GM12873 (cell line): ENCODE measurements around the gene LHX4.

Experiments used
- TF ChIP-seq, protein P1 (sequence below): IDR thresholded peaks from 2 replicates; pipeline ENCODE4 v1.5.1; 2012; ENCODE audit warnings: low read depth, mild to moderate bottlenecking, moderate library complexity, low read length, control low read depth; ENCODE audit not compliant: insufficient read depth; ENCODE audit errors: missing control alignments

Gene LHX4

GRCh38 chr1:180234369-180235076 lies 4.5 kb downstream of the LHX4 start:
- TF ChIP-seq, protein P1, sequence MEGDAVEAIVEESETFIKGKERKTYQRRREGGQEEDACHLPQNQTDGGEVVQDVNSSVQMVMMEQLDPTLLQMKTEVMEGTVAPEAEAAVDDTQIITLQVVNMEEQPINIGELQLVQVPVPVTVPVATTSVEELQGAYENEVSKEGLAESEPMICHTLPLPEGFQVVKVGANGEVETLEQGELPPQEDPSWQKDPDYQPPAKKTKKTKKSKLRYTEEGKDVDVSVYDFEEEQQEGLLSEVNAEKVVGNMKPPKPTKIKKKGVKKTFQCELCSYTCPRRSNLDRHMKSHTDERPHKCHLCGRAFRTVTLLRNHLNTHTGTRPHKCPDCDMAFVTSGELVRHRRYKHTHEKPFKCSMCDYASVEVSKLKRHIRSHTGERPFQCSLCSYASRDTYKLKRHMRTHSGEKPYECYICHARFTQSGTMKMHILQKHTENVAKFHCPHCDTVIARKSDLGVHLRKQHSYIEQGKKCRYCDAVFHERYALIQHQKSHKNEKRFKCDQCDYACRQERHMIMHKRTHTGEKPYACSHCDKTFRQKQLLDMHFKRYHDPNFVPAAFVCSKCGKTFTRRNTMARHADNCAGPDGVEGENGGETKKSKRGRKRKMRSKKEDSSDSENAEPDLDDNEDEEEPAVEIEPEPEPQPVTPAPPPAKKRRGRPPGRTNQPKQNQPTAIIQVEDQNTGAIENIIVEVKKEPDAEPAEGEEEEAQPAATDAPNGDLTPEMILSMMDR = no peak

DNA sequence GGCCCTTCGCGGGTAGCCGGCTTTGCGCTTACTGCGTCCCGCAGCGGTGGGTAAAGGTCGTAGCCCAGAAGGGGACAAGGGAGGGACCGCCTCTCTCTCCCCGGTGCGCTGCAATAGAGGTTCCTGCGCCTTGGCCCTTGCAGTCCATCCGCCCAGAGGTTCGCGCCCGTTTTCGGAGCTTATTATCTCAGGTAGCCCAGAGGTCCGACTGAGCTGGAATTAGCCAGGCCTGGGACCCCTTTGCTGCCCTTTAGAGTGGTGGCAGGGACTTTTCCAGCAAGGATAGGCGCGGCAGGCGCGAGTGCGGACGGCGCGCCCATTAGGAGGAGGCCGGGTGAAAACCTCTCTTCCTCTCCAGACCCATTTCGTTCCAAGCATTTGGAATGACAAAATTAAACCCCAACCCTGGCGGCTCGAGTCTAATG lies 5.0 kb downstream of the LHX4 start:
- TF ChIP-seq, protein P1 = no peak

- TF ChIP-seq, protein P1 = no peak
These were observed 5.6 kb downstream of the LHX4 start for GRCh38 chr1:180235502-180236239.

GRCh38 chr1:180236698-180237509 lies 6.8 kb downstream of the LHX4 start:
- TF ChIP-seq, protein P1 = no peak

- TF ChIP-seq, protein P1 = no peak
These were observed 7.9 kb downstream of the LHX4 start for GRCh38 chr1:180237869-180238476.

DNA sequence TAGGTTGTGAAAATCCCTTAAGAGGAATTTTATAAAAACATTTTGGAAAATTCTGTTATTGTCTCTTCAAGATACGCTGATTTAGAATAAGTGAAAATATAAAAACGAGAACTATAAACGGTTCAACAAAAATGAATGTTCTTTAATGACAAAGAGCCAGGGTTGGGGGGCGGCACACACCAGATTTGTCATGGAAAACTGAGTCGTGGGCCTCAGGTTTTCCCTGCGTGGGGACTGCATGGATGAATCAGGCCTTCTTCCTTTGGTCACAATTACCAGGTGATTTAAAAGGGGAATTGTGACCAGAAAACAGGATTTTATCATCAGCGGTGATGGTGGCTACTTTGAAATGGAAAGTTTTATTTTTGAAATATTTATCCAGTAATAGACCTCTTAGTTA lies 8.6 kb downstream of the LHX4 start:
- TF ChIP-seq, protein P1 = no peak
